GM19463 (cell line): ENCODE data around the gene CREB5.

Source experiments
- ATAC-seq: cut with Tn5 transposase; IDR thresholded peaks from one replicate; pipeline ENCODE4 v1.9.1; 2021; ENCODE audit warnings: mild to moderate bottlenecking, moderate library complexity; ENCODE audit not compliant: unreplicated experiment

CREB5 gene

GRCh38 chr7:28840592-28840995 is 428.3 kb downstream of the CREB5 start:
- ATAC-seq, result no peak

DNA sequence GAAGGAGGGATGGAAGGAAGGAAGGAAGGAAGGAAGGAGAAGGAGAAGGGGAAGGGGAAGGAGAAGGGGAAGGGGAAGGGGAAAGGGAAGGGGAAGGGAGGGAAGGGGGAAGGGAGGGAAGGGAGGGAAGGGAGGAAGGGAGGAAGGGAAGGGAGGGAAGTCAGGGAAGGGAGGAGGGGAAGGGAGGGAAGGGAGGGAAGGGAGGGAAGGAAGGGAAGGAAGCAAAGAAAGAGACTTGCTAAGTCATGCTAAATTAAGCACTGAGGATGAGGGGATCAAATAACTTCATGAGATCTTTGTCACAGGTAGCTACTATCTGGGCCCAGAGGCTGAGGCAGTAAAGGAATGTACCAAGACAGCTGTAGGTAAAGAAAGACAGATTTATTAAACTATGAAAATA is 429.4 kb downstream of the CREB5 start:
- no peak for ATAC-seq

DNA sequence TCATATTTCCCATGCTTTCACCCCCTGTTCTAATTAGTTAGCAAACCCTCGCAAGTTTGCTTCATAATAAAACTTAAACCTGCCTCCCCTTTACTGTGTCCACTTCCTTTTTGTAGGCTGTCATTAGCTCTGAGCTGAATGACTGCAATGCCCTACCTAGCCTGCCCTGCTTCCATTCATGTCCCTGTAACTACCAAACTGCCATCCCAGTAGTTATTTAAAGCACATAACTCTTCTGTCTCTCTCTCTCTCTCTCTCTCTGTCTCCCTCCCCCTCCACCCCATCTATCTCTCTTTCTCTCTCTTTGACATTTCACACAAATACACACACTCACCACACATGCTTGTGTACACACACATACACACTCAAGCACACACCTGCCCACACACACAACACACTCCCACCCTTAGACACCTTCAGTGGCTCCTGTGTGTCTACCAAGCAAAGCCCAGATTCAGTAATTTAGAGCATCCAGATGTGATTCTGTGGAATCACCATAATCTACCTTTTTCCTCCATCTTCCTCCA is 430.5 kb downstream of the CREB5 start:
- ATAC-seq, result no peak

- ATAC-seq, result no peak
These were observed 432.8 kb downstream of the CREB5 start for GRCh38 chr7:28845106-28845505.

DNA sequence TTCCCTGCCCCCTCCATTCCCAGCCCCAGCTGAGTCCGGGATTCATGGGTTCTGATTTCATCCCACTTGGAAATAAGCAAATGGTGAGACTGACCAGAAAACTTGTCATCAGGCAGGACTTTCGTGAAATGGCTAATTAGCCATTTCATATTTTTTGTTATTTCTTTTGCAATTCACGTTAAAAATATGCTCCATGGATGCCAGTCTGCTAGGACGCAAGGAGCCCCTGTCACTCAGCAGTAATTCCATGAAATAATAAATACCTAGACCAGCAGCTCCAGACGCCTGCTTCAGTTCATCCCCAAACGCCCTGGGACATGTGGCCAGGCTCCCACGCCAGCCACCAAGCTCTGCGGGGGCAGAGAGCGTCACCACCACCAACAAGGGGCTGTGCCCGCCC is 434.9 kb downstream of the CREB5 start:
- ATAC-seq, result no peak

DNA sequence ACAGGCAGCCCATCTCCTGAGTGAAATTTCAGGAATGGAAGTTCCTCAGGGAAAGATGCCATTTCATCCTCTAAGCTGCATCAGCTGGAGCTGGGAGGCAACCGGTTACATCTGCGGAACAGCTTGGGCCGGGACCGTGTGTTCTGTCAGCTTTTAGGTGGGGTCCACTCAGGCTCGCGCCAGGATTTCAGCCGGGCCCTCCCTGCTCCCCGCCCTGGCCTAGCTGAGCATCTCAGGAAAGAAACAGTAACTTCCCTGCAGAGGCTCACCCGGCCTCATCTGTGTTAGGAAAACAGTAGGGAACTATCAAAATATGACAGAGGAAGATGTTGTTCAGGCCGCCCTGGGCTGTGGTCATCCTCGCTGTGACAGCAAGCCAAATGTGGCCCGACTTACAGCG is 435.4 kb downstream of the CREB5 start:
- no peak for ATAC-seq

- ATAC-seq, result no peak
These were observed 436.6 kb downstream of the CREB5 start for GRCh38 chr7:28848906-28849305.

- no peak for ATAC-seq
These were observed 438.4 kb downstream of the CREB5 start for GRCh38 chr7:28850699-28851098.

DNA sequence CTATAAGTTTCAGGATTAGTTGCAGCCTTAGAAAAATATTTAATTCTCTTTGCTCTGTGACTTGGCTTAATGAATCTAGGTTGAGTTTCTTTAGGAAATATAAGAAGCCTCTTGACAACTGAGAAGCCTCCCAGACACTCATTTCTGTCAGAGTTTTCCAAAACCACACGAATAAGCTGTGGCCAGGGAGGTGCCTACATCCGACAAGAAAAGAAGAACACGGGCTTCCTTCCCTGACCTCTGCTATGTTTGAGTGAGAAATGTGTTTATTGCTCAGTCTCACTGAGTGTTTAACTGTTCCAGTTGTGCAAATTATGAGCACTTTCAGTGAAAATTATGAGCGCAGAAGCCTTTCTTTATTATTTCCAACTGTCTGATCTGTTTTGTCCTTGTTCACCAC is 440.8 kb downstream of the CREB5 start:
- ATAC-seq, result no peak

- ATAC-seq, result peak; percentile 97
These were observed 441.8 kb downstream of the CREB5 start for GRCh38 chr7:28853834-28854749.

DNA sequence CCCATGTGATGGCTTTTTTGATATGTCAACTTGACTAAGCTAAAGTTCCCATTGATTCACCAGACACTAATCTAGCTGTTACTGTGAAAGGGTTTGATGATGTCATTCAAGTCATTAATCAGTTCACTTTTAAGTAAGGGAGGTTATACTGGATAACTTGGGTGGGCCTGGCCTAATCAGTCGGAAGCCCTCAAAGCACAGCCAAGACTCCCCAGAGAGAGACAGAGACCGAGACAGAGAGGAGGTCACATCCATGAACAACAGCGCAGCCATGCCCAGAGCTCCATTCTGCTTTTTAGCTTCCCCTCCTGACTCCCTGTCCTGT is 442.4 kb downstream of the CREB5 start:
- ATAC-seq, result no peak

DNA sequence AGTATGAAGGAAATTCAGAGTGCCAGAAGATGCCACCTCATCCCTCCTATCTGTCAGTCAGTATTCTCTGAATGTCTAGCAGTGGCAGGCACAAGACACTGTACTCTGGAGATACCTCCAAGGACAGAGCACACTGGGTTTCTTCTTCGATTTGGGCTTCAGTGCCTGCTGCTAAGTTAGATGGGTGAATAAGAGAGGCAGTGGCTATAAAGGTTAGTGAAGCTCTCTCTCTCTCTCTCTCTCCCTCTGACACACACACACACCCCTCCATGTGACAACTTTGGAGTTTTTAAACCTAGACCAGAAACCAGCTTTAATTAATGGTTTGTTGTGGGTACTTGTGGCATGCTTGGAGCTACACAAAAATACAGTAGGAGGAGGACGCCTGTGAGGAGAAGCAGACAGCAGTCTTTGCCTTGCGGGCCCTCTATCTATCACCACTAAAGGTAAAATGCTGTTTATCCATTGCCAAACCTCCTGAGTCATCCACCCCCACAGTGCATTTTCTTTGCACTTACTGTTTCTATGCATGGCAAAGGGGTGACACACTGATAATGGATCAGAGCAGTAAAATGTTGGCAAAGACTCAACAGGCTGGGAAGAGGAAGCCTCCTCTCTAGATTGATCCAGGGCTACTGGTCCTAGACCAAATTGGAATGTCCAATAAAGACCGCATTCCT is 443.4 kb downstream of the CREB5 start:
- ATAC-seq, result no peak

DNA sequence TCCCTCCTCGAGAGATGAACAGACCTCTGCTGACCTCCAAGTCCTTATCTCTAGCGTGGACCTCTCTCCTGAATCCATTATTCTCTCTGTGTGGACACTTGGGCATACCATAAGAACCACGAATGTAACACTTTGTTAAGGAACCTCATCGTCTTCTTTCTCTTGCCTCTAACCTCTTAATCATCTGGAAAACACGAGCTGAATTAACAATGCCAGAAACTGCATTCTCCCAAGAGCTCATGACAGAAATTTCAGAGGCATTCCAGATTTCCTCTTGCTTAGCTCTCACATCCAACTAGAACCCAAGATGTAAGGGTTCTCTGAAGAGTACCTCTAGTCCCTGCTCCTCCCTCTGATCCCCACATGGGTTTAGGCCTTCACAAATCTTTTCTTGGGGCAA is 444.3 kb downstream of the CREB5 start:
- ATAC-seq, result no peak

DNA sequence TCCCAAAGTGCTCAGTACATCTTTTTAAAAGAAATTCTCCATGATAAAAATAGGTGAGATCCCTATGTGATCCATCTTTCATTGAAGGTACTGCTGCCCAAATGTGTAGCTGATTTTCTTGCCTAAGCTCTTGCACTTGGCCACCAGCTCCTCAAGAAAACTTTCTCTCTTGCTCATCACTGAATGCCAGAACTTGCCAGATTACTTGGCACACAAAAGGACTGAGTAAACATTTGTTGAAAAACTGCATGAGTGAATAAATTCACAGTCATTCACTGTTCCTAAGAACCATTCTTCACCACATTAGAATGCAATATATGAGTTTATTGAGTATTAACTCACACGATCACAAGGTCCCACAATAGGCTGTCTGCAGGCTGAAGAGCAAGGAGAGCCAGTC is 445.9 kb downstream of the CREB5 start:
- ATAC-seq, result no peak

DNA sequence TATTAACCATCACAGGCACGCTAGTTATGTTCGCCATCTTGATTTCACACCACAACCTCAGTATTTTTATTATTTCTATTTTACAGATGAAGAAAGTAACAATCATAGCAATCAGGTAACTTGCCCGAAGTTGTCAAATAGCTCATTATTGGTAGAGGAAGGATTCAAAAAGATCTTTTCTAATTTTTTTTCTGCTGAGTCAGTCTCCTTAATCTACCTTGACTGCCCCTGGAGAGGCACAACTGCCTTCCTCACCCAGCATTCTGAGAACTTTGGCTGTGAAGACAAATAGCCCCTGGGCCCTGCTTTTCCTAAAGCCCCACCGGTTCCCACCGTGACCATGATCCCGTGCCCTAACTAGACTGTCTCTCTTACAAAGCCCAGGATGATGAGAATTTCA is 446.6 kb downstream of the CREB5 start:
- no peak for ATAC-seq

GRCh38 chr7:28861825-28862224 is 449.5 kb downstream of the CREB5 start:
- no peak for ATAC-seq

- ATAC-seq, result no peak
These were observed 450.4 kb downstream of the CREB5 start for GRCh38 chr7:28862595-28863272.

- no peak for ATAC-seq
These were observed 453.4 kb downstream of the CREB5 start for GRCh38 chr7:28865601-28866144.

- no peak for ATAC-seq
These were observed 456.4 kb downstream of the CREB5 start for GRCh38 chr7:28868712-28869111.

DNA sequence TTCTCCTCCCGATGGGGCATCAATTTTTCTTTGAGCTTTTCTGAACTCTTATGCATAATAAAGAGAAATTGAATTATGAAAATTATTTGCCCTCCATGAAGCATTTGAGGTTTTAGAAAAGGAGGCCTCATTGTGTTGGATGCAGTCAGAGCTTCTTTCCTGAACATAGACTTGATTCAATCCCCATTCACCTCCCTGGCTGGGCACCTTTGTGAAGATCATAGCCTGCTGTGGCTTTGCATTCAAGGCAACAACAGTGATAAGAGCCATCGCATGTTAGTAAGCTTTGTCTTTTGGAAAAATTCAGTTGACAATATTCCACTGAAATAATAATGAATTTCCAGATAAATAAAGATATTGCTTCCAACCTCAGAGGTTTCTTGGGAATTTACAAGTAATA is 458.8 kb downstream of the CREB5 start:
- no peak for ATAC-seq

DNA sequence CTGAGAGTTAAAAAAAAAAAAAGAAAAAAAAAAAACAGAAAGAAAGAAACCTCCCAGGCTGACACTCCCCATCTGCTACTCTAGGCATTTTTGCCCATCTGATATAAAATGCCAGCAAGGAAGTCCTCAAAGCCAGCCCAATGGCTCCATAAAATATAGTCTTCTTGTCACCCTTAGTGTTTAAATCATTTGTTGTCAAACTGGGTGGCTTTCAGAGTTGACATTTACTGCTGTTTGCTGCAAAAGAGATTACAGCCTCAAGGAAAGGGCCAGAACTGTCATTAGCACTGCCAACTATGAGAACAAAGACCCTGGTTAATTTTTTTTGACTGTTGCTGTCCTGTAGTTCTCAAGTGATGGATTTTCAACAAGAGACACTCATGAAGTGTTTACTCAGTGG is 459.3 kb downstream of the CREB5 start:
- no peak for ATAC-seq
